Esophagus muscularis mucosa (tissue), 4 donors: Measurements from ENCODE around the gene PDX1. TPM values are rescaled to one million over a fixed set of nuclear protein-coding genes. Genes with fewer than 3 reads are reported as not detected.

Experiments
- DNase-seq: peaks from one replicate; pipeline ENCODE4 v3.0.0-alpha.2; 2017; ENCODE audit errors: extremely low spot score
- H3K27ac ChIP-seq, 4 donors: fragments of 200-600 bp; sonication (generic); replicated peaks in 1 of 4; 1 replicate in 3 of 4; 2 replicates in 1 of 4; pipeline ENCODE4 v1.5.1; 2016 to 2019; ENCODE audit warnings: mild to moderate bottlenecking in 1 of 4
- H3K27me3 ChIP-seq, 4 donors: fragments of 200-600 bp; sonication (generic); one replicate each; pipeline versions ENCODE4 v1.5.1 to v1.6.0; 2016 to 2019
- H3K36me3 ChIP-seq, 4 donors: fragments of 200-600 bp; sonication (generic); one replicate each; pipeline ENCODE4 v1.5.1; 2016 to 2019
- H3K4me1 ChIP-seq, 4 donors: fragments of 200-600 bp; sonication (generic); one replicate each; pipeline ENCODE4 v1.5.1; 2016 to 2019
- H3K4me3 ChIP-seq, 4 donors: fragments of 200-600 bp; sonication (generic); 1 replicate in 2 of 4; 2 replicates in 2 of 4; pipeline ENCODE4 v1.5.1; 2016 to 2019; ENCODE audit warnings: mild to moderate bottlenecking in 4 of 4, moderate library complexity in 1 of 4
- H3K9me3 ChIP-seq, 4 donors: fragments of 200-600 bp; sonication (generic); 1 replicate in 3 of 4; 2 replicates in 1 of 4; pipeline ENCODE4 v1.5.1; 2016 to 2019
- CTCF ChIP-seq, 3 experiments: fragments of 200-600 bp in 2 of 3; fragments of 450-650 bp in 1 of 3; sonication (generic) in 2 of 3; IDR thresholded peaks; one replicate each; pipeline ENCODE4 v1.5.1; 2017 to 2019; ENCODE audit warnings: antibody characterized with exemption in 3 of 3, mild to moderate bottlenecking in 2 of 3, moderate library complexity in 1 of 3
- EP300 ChIP-seq: sonication (generic); formaldehyde crosslinking; IDR thresholded peaks from one replicate; pipeline ENCODE4 v1.6.1; 2017; ENCODE audit warnings: antibody characterized with exemption
- POLR2A ChIP-seq: fragments of 450-650 bp; IDR thresholded peaks from one replicate; pipeline ENCODE4 v1.6.1; 2017; ENCODE audit warnings: antibody characterized with exemption, moderate library complexity, mild to moderate bottlenecking, low read depth
- POLR2AphosphoS5 ChIP-seq, 2 donors: sonication (generic); formaldehyde crosslinking; IDR thresholded peaks; one replicate each; pipeline ENCODE4 v1.6.1; 2017; ENCODE audit warnings: antibody characterized with exemption in 2 of 2
- WGBS: methylation state at CpG from one replicate; pipeline ENCODE4 v1.1.5; 2018; 5-methylcytosine and 5-hydroxymethylcytosine counted together
- intact Hi-C: fragments of 100-400 bp; cut with DNase I; formaldehyde crosslinking; loops from one replicate; pipeline ENCODE4 v1.15.1; 2023
- total RNA-seq, 4 donors: library from RNA; depleted of rRNA; stranded (reverse); fragments of >200 nt; gene quantifications; one replicate each; pipeline versions ENCODE4 v1.1.0 to v1.2.1, GENCODE V29; 2016

PDX1 gene
- total RNA-seq, 4 donors from 2014 or later, result not detected

- Histone ChIP-seq H3K9me3 (no peaks in the 10 kb centered on the region), H3K36me3 (no peaks in the 10 kb centered on the region), H3K27me3 (peaks cover 0 to 51% (median 10%) of the 10 kb centered on the region in 4 donors), H3K4me1 (peaks cover 0 to 6% (median 2%) of the 10 kb centered on the region in 4 donors), H3K27ac (no peak overlapping the region), H3K4me3 (no peak overlapping the region)
- 76% methylated on average over 2 of the region's 2 CpGs for WGBS
- intact Hi-C loops, result no loop called here
- no peak for DNase-seq
- TF ChIP-seq EP300, result no peak
Observed at GRCh38 chr13:27933580-27934328, 14.0 kb downstream of the PDX1 start.

- Histone ChIP-seq H3K9me3 (peaks cover 0 to 22% (median 18%) of the 10 kb centered on the region in 4 donors), H3K4me3 (no peak overlapping the region), H3K27ac (no peak overlapping the region), H3K36me3 (no peaks in the 10 kb centered on the region), H3K4me1 (no peaks in the 10 kb centered on the region), H3K27me3 (peaks cover 0 to 29% (median 0%) of the 10 kb centered on the region in 4 donors)
- 78% methylated on average over 1 of the region's 1 CpG for WGBS
- intact Hi-C loops, result no loop called here
- DNase-seq, result no peak
- TF ChIP-seq CTCF (IDR thresholded peaks at IDR 0.05), result no peak
- no peak for TF ChIP-seq EP300
- TF ChIP-seq POLR2AphosphoS5 (IDR thresholded peaks at IDR 0.05), result no peak
- no peak for TF ChIP-seq POLR2A
Observed at GRCh38 chr13:27942972-27943371, 23.2 kb downstream of the PDX1 start.

GRCh38 chr13:27952876-27953675 lies 33.3 kb downstream of the PDX1 start:
- no peak overlapping the region for H3K27ac ChIP-seq
- peaks cover 0 to 92% (median 47%) of the 10 kb centered on the region in 4 donors for H3K27me3 ChIP-seq
- H3K4me1 ChIP-seq, result peaks cover 13 to 21% (median 15%) of the 10 kb centered on the region in 4 donors
- TF ChIP-seq CTCF (IDR thresholded peaks at IDR 0.05) (no peak), POLR2A (no peak)
- WGBS, result 17% methylated on average over 30 of the region's 30 CpGs
- H3K4me3 ChIP-seq, result peak overlapping the region; percentile 47 to 56 (median 50)
- no peaks in the 10 kb centered on the region for H3K9me3 ChIP-seq
- intact Hi-C loops, result loop anchor here (10.0 kb wide), 1 partner anchor 118 kb away; no protein-coding TSS in a partner anchor
- DNase-seq, result peak; percentile 86
- H3K36me3 ChIP-seq, result no peaks in the 10 kb centered on the region

- DNase-seq, result peak; percentile 88
- TF ChIP-seq POLR2AphosphoS5 (IDR thresholded peaks at IDR 0.05) (no peak), CTCF (IDR thresholded peaks at IDR 0.05) (peak; percentile 65 to 83 (median 73)), POLR2A (no peak)
- Histone ChIP-seq H3K27me3 (peaks cover 0 to 95% (median 55%) of the 10 kb centered on the region in 4 donors), H3K9me3 (no peaks in the 10 kb centered on the region), H3K36me3 (no peaks in the 10 kb centered on the region), H3K4me1 (peaks cover 13 to 21% (median 15%) of the 10 kb centered on the region in 4 donors), H3K4me3 (peak overlapping the region; percentile 47 to 56 (median 50)), H3K27ac (no peak overlapping the region)
- 2% methylated on average over 47 of the region's 71 CpGs for WGBS
- intact Hi-C loops, result loop anchor here (10.0 kb wide), 1 partner anchor 119 kb away; no protein-coding TSS in a partner anchor
Observed at GRCh38 chr13:27953676-27954405, 34.0 kb downstream of the PDX1 start.
